Ovary (tissue), 3 donors: ENCODE results near the gene ABCC1.

Source experiments
- CTCF ChIP-seq, 3 donors: fragments of 450-650 bp in 2 of 3; fragments of 200-600 bp in 1 of 3; IDR thresholded peaks; one replicate each; pipeline versions ENCODE4 v1.5.1 to v1.8.0; 2016 to 2022; ENCODE audit warnings: antibody characterized with exemption in 3 of 3, mild to moderate bottlenecking in 1 of 3
- EP300 ChIP-seq: sonication (generic); formaldehyde crosslinking; IDR thresholded peaks from one replicate; pipeline ENCODE4 v1.6.1; 2017; ENCODE audit warnings: antibody characterized with exemption
- POLR2A ChIP-seq: fragments of 450-650 bp; IDR thresholded peaks from one replicate; pipeline ENCODE4 v1.6.1; 2017; ENCODE audit warnings: antibody characterized with exemption, mild to moderate bottlenecking, moderate library complexity
- donor health status: DM: no; HTN: no; CAD: no.

GRCh38 chr16:16120382-16121184, 171.2 kb downstream of the ABCC1 start:
- no peak for TF ChIP-seq CTCF (IDR thresholded peaks at IDR 0.05)
- no peak for TF ChIP-seq POLR2A
- TF ChIP-seq EP300, result no peak
